ENCODE data around the gene FBRS.
A peak's percentile ranks its signal among the peaks of the same experiment; 100 is the strongest.
"Not testable (repeated sequence)": the region's sequence is repeated elsewhere in the genome, so short reads cannot be mapped to it uniquely, and the experiment has no call there.

Gene FBRS

DNA sequence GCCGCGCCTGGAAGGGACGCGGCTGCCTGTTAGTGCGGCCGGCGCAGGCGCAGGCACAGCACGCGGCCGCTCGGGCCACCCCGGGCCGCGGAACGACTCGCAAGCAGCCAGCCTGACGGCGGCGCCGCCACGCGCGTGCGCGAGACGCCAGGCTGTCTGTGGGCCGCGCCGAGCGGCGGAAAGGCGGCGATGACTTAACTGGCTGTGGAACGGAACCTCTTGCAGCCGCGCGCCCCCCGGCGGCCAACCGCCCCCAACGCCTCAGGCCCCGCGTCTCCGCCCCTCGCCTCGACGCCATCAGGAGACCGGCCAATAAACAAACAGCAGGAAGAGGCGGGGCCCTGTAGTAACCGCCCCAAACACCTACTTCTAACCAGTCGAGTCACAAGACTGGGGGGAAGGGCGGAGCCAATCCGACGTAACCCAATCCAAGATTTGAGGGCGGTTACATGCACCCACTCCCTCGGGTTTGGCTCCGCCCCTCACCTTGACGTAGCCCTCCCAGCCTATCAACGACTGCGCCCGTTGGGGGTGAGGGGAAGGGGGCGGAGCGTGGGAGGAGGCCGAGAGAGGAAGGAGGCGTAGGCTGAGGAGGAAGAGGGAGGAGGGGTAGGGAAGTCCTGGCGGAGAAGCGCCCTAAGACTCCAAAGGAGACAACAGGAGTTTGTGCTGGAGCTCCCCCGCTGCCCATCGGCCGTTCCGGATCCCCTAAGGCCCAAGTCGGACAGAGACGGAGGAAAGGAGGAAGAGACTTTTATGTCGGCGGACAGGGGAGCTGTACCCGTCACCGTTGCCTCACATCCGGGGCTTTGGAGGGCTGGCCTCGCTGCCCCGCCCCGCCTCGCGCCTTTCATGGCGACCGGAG lies at the start of gene FBRS:
Gene FBRS (plus strand): TSS at position 566 of the 865 bp plus-strand sequence. CDS start 1,088 bp downstream, outside the sequence.
- peak; percentile 100 for DNase-seq

GRCh38 chr16:30609002-30609925 lies 49.0 kb upstream of the FBRS start:
- DNase-seq = peak in 1 of 2 donors; percentile 33

DNA sequence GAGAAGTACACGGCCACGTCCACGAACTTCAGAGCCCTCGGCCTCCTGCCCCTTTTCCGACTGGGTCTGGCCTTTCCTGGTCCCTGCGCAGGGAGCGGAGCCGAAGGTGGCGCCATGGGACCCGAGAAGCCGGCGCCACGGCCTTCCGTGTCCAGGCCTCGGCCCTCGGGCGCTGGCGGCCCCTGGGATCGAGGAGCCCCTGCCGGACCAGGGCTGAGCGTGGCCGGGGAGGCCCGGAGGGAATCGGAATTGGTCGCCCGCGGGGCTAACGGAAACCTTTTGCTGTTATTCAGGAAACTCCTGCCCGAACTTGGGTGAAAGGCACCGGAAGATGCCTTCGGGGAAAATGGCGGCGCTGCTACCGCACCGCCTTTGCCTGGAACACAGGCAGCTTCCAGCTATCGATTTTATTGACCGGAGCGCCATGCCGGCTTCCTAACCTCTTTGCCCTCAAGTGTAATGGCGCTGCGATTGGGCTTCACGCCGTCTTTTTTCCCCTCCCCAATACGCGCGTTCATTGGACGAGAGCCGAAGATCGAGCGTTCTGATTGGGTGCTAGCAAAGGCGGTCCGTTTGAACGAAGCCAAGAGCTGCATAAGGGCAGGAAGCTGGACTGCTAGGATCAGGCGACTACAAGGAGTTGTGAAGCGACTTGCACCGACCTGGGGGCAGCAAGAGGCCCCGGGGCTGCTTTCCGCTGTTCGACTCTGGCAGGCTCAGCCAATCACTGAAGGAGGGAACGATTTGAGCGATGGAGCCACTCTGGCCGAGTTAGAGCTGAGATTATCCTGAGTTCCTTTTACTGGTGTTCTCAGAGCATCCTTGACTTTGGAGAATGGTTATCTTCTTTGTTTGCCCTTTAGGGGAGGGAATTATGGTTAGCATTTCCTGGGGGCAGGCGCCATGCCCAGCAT lies 48.0 kb upstream of the FBRS start, which contains the start of gene ZNF689:
Gene ZNF689 (minus strand): TSS at position 464 of the 914 bp plus-strand sequence. CDS start 348 bp downstream, at position 116.
- DNase-seq = peak; percentile 94 to 98

DNA sequence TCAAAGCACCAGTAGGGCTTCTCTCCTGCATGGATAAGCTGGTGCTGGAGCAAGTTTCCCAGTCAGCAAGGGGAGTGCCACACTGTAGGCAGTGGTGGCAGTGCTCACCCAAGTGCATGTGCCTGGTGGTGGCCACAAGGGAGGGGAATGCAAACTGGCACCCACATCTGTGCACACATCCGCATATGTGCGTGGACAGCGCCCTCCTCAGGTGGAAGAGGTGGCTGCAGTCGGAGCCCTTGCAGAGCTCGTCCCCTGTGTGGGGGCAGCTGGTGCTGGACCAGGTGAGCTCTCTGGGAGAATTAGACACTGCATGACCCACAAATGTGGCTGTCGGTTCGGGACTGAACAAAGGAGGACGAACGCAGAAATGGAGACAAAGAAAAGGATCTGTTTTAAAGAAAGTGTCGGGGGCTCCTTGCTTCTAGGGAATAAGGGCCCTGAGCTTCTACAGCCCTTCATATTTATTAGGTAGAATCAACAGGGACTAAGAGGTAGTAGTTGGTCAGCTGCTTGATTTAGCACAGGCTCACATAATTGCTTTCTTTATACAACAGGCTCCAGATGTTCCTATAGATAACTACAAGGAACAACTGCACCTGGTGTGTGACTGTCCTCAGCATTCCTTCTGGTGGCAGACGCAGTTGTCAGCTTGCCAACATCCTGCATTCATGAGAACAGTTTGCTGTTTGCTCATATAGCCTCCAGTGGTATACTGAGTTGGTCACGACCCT lies 42.7 kb upstream of the FBRS start:
- peak; percentile 65 to 72 for DNase-seq

DNA sequence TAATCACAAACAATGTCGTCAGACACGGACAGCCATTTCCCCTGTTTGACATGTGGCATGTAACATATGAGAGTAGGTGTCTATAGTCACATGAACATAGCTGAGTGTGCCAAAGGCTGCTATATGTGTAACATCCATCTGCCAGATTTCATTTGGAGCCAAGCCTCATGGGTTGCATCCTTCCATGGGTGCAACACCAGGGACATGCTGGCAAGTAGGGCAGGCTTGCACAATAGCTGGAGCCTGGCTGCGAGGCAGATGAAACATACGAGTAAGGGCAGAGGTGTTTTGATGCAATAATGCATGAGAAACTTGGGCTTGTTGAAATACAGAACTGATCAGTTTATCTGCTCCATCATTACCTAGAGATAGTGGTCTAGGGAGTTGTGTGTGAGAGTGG lies 39.0 kb upstream of the FBRS start:
- no peak for DNase-seq

GRCh38 chr16:30619638-30620037 lies 38.6 kb upstream of the FBRS start:
- DNase-seq = no peak

GRCh38 chr16:30620169-30620568 lies 38.1 kb upstream of the FBRS start:
- no peak for DNase-seq

DNA sequence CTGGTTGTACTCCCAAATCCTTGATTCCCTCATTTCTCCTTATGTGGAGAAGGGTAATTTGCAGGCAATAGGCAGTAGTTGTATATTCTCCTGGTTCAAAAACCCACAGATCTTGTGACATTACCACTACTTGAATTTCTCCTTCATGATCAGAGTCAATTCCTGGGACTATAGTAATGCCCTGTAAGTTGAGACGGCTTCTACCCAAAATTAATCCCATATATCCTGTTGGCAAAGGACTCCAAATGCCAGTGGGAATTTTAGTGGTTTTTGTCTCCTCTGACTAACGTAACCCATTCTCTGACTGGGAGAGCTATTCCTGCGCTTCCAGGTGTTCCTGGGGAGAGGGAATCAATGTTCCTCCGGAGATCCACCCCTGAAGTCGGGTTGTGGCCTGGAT lies 36.5 kb upstream of the FBRS start:
- no peak for DNase-seq

- DNase-seq = no peak
Measured at GRCh38 chr16:30622455-30623032, 35.7 kb upstream of the FBRS start.

DNA sequence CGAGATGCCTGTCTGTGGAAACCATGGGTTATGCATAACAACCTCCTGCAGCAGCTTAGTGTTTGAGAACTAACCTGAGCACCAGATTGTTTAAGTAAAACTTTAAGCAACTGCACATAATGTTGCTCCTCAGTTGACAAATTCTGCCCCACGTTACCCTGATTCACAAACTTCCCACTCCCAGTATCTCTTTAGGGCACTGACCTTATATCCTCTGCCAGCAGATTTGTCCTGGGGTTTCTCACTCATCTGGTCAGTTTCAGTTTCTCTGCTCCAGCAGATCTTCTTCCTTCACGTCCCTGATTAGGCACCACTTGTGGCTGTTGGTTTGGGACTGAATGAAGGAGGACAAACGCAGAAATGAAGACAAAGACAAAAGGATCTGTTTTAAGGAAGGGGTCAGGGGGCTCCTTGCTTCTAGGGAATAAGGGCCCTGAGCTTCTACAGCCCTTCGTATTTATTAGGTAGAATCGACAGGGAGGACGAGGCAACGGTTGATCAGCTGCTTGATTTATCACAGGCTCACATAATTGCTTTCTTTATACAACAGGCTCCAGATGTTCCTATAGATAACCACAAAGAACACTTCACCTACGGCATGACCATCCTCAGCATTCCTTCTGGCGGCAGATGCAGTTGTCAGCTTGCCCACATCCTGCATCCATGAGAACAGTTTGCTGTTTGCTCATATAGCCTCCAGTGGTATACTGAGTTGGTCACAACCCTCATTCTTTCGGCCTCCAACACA lies 34.5 kb upstream of the FBRS start:
- DNase-seq = no peak

DNA sequence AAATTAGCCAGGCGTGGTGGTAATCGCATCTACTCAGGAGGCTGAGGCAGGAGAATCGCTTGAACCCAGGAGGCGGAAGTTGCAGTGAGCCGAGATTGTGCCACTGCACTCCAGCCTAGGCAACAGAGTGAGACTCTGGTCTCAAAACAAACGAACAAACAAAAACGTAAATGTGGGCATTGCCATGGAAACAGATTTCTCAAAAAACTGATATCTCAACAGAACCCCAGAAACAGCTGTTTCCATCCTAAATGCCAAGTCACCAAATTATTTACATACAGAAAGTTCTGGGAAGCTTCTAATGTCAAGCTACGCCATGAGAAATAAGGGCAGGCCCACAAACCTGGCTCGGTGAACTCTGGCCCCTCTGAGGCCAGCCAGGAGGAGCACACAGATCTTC lies 32.0 kb upstream of the FBRS start:
- DNase-seq = no peak

GRCh38 chr16:30628628-30629540 lies 29.3 kb upstream of the FBRS start:
- peak; percentile 83 to 86 for DNase-seq

DNA sequence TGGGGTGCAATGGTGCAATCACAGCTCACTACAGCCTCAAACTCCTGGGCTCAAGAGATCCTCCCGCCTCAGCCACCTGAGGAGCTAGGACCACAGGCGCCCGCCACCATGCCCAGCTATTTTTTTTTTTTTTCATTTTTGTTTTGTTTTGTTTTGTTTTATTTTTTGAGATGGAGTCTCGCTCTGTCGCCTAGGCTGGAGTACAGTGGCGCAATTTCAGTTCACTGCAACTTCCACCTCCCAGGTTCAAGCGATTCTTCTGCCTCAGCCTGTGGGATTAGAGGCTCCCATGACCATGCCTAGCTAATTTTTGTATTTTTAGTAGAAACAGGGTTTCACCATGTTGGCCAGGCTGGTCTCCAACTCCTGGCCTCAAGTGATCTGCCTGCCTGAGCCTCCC lies 25.8 kb upstream of the FBRS start:
- DNase-seq = not testable (repeated sequence)

- no peak for DNase-seq
Measured at GRCh38 chr16:30633526-30633925, 24.7 kb upstream of the FBRS start.

GRCh38 chr16:30636599-30636998 lies 21.6 kb upstream of the FBRS start:
- no peak for DNase-seq

DNA sequence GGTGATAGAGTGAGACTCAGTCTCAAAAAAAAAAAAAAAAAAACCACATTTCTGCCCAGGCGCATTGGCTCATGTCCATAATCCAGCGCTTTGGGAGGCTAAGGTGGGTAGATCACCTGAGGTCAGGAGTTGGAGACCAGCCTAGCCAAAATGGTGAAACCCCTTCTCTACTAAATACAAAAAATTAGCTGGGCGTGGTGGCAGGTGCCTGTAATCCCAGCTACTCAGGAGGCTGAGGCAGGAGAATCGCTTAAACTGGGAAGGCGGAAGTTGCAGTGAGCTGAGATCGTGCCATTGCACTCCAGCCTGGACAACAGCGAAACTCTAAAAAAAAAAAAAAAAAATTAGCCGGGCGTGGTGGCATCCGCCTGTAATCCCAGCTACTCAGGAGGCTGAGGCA lies 21.1 kb upstream of the FBRS start:
- DNase-seq = not testable (repeated sequence)

GRCh38 chr16:30637944-30638343 lies 20.3 kb upstream of the FBRS start:
- DNase-seq = peak; percentile 39 to 62

DNA sequence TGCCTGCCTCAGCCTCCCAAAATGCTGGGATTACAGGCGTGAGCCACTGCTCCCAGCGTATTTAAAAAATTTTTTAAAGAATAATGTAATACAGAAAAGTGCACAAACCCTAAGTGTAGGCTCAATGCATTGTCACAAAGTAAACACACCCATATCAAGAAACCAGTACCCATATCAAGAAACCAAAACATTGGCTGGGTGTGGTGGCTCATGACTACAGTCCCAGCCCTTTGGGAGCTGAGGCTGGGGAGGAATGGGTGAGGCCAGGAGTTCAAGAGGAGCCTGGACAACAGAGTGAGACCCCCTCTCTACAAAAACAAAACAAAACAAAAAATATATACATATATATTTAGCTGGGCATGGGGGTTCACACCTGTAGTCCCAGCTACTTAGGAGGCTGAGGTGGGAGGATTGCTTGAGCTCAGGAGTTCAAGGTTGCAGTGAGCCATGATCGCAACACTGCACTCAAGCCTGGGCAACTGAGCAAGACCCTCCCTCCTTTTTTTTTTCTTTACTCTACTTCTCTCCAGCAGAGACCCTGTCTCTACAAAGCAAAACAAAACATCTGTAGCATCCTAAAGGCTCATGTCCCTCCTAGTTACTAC lies 16.8 kb upstream of the FBRS start:
- no peak for DNase-seq

DNA sequence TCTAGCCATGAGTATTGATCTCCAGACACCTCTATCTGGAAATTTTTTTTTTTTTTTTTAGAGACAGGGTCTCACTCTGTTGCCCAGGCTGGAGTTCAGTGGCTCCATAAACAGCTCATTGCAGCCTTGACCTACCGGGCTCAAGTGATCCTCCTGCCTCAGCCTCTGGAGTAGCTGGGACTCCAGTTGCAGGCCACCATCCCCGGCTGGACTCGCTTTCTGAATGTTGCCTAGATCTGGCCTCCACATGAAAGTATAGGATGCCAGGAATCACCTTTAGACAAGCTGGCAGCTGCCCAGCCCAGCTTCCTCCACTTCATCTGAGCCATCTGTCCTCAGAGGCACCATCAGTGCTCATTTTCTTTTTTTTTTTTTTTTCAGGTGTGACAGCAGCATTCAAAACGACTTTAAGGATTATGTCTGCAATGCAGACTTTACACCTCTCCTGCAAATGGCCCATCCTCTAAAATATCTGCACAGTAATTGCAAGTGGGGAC lies 13.8 kb upstream of the FBRS start:
- DNase-seq = no peak

Measured in CD4-positive, alpha-beta T cell treated with Interleukin-4 for 1 hour (primary cell).